Breast epithelium (tissue), 4 donors: ENCODE results near the gene ADCYAP1R1. TPM values are rescaled to one million over a fixed set of nuclear protein-coding genes. Genes with fewer than 3 reads are reported as not detected.

ENCODE experiments used
- DNase-seq, 2 donors: peaks; one replicate each; pipeline ENCODE4 v3.0.0-alpha.2; 2019; ENCODE audit warnings: low spot score in 2 of 2
- H3K27ac ChIP-seq, 2 donors: fragments of 200-600 bp; sonication (generic) in 1 of 2; one replicate each; pipeline ENCODE4 v1.5.1; 2016 to 2019; ENCODE audit warnings: mild to moderate bottlenecking in 1 of 2
- H3K27me3 ChIP-seq, 2 donors: fragments of 200-600 bp; sonication (generic) in 1 of 2; one replicate each; pipeline versions ENCODE4 v1.5.1 to v1.6.0; 2017 to 2019; ENCODE audit warnings: control low read depth in 1 of 2, mild to moderate bottlenecking in 1 of 2
- H3K36me3 ChIP-seq: fragments of 200-600 bp; one replicate; pipeline ENCODE4 v1.5.1; 2019
- H3K4me1 ChIP-seq, 2 donors: fragments of 200-600 bp; sonication (generic); one replicate each; pipeline ENCODE4 v1.5.1; 2016 to 2019; ENCODE audit warnings: control low read depth in 1 of 2
- H3K4me3 ChIP-seq, 3 donors: fragments of 200-600 bp; sonication (generic); 1 replicate in 2 of 3; 2 replicates in 1 of 3; pipeline ENCODE4 v1.5.1; 2016 to 2019; ENCODE audit warnings: mild to moderate bottlenecking in 3 of 3, moderate library complexity in 2 of 3
- H3K9me3 ChIP-seq, 2 donors: fragments of 200-600 bp; sonication (generic) in 1 of 2; one replicate each; pipeline ENCODE4 v1.5.1; 2016 to 2019; ENCODE audit warnings: control low read depth in 1 of 2
- POLR2A ChIP-seq: fragments of 450-650 bp; IDR thresholded peaks from one replicate; pipeline ENCODE4 v1.6.1; 2016; ENCODE audit warnings: antibody characterized with exemption, mild to moderate bottlenecking, moderate library complexity
- POLR2AphosphoS5 ChIP-seq, 3 donors: sonication (generic); formaldehyde crosslinking; IDR thresholded peaks; one replicate each; pipeline ENCODE4 v1.6.1; 2017; ENCODE audit warnings: antibody characterized with exemption in 3 of 3
- intact Hi-C: fragments of 100-400 bp; cut with DNase I; formaldehyde crosslinking; loops from one replicate; pipeline ENCODE4 v1.15.1; 2023; ENCODE audit warnings: low total_unique reads
- total RNA-seq, 3 donors: library from RNA; depleted of rRNA; stranded (reverse); fragments of >200 nt; gene quantifications; one replicate each; pipeline ENCODE4 v1.1.0, GENCODE V29; 2016
- TF ChIP-seq, protein P1 (sequence below), 3 donors: fragments of 450-650 bp; IDR thresholded peaks; one replicate each; pipeline ENCODE4 v1.5.1; 2016 to 2017; ENCODE audit warnings: antibody characterized with exemption in 3 of 3, mild to moderate bottlenecking in 3 of 3, moderate library complexity in 3 of 3

Gene ADCYAP1R1
- total RNA-seq, 3 donors from 2014 or later: 2.6 to 19.7 (median 4.1) TPM

DNA sequence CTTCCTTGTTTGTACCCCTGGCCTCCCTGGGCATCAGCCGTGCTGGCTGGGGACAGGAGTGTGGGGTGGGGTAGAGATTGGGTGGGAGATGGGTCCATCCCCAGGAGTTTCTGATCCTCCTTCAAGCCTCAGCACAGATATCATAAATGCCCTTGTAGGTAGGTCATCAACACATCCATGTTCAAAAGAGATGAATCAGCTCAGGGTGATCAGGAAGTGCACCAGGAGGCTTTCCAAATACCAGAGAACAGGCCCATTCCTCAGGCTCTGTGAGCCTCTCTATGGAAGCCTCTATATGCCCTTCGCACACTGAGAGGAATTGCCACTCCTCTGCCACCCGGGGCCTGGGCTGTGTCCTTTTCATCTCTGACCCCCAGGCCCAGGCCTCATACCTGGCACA, 31.9 kb upstream of the ADCYAP1R1 start:
- intact Hi-C loops: no loop called here
- DNase-seq: no peak
- Histone ChIP-seq H3K27ac (no peak overlapping the region), H3K27me3 (no peaks in the 10 kb centered on the region), H3K4me3 (no peak overlapping the region), H3K9me3 (no peaks in the 10 kb centered on the region), H3K36me3 (no peaks in the 10 kb centered on the region), H3K4me1 (no peaks in the 10 kb centered on the region)
- no peak for TF ChIP-seq POLR2AphosphoS5 (IDR thresholded peaks at IDR 0.05)
- TF ChIP-seq, protein P1, sequence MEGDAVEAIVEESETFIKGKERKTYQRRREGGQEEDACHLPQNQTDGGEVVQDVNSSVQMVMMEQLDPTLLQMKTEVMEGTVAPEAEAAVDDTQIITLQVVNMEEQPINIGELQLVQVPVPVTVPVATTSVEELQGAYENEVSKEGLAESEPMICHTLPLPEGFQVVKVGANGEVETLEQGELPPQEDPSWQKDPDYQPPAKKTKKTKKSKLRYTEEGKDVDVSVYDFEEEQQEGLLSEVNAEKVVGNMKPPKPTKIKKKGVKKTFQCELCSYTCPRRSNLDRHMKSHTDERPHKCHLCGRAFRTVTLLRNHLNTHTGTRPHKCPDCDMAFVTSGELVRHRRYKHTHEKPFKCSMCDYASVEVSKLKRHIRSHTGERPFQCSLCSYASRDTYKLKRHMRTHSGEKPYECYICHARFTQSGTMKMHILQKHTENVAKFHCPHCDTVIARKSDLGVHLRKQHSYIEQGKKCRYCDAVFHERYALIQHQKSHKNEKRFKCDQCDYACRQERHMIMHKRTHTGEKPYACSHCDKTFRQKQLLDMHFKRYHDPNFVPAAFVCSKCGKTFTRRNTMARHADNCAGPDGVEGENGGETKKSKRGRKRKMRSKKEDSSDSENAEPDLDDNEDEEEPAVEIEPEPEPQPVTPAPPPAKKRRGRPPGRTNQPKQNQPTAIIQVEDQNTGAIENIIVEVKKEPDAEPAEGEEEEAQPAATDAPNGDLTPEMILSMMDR (IDR thresholded peaks at IDR 0.05): no peak
- TF ChIP-seq POLR2A: no peak

DNA sequence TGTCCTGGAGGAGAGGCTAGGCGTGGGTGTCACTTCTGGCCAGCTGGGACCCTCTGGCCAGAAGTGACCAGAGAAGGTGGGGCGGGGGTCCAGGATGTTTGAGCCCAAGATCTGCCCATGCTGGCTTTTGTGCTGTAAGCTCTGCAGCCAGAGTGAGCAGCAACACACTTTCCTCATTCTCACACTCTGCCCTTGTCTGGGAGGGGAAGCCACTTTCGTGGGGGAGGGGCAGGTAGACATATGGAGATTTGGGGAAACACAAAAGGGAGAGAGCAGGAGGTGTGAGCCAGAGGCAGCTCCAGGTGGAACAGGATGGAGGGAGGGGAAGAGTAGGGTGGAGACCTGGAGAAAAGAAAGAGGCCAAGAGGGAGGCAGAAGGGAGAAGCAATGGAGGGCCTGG, 31.5 kb upstream of the ADCYAP1R1 start:
- Histone ChIP-seq H3K36me3 (no peaks in the 10 kb centered on the region), H3K9me3 (no peaks in the 10 kb centered on the region), H3K4me3 (no peak overlapping the region), H3K27me3 (no peaks in the 10 kb centered on the region), H3K4me1 (no peaks in the 10 kb centered on the region), H3K27ac (no peak overlapping the region)
- intact Hi-C loops: no loop called here
- TF ChIP-seq, protein P1 (IDR thresholded peaks at IDR 0.05): no peak
- TF ChIP-seq POLR2AphosphoS5 (IDR thresholded peaks at IDR 0.05): no peak
- TF ChIP-seq POLR2A: no peak
- DNase-seq: no peak

DNA sequence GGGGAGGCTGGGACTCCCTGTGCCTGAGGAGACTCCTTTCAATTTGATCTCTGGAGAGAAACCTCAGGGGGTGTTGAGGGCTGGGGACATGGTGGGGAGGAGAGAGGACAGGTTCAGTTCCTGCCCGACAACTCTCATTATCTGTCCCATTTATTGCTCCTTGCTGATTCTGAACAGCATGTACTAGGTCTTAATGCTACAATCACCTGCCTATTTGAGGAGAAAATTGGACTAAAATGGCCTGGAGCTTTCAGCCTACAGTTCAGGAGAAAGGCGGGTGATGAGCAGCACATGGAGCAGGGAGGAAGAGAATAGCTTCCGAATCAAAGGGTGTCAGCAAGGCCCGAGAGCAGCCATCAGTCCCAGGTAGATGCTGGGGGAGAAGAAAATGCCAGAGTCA, 30.0 kb upstream of the ADCYAP1R1 start:
- no peaks in the 10 kb centered on the region for H3K27me3 ChIP-seq
- H3K4me1 ChIP-seq: no peaks in the 10 kb centered on the region
- intact Hi-C loops: no loop called here
- TF ChIP-seq, protein P1 (IDR thresholded peaks at IDR 0.05): no peak
- TF ChIP-seq POLR2A (no peak), POLR2AphosphoS5 (IDR thresholded peaks at IDR 0.05) (no peak)
- H3K27ac ChIP-seq: no peak overlapping the region
- H3K4me3 ChIP-seq: no peak overlapping the region
- H3K36me3 ChIP-seq: no peaks in the 10 kb centered on the region
- no peaks in the 10 kb centered on the region for H3K9me3 ChIP-seq
- no peak for DNase-seq

DNA sequence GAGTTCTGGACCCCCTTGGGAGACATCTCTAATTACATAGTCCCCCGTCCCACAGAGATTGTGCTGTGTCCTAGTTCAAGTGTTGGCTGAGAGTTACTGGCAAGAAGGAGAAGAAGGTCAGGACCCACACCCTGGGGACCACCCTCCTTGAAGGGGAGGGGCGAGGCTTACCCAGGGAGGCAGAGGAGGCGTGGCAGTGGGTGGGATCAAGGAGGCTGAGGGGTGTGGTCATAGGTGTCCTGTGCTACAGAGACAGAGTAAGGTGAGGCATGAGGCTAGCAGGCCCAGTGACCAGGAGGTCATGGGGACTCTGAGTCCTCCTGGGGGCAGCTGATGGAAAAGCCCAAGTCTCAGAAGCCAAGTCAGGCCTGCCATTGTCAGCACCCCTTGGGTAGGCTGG, 29.4 kb upstream of the ADCYAP1R1 start:
- H3K4me1 ChIP-seq: no peaks in the 10 kb centered on the region
- no peaks in the 10 kb centered on the region for H3K9me3 ChIP-seq
- TF ChIP-seq POLR2AphosphoS5 (IDR thresholded peaks at IDR 0.05): no peak
- DNase-seq: no peak
- H3K36me3 ChIP-seq: no peaks in the 10 kb centered on the region
- intact Hi-C loops: no loop called here
- no peak overlapping the region for H3K27ac ChIP-seq
- H3K27me3 ChIP-seq: no peaks in the 10 kb centered on the region
- H3K4me3 ChIP-seq: no peak overlapping the region

DNA sequence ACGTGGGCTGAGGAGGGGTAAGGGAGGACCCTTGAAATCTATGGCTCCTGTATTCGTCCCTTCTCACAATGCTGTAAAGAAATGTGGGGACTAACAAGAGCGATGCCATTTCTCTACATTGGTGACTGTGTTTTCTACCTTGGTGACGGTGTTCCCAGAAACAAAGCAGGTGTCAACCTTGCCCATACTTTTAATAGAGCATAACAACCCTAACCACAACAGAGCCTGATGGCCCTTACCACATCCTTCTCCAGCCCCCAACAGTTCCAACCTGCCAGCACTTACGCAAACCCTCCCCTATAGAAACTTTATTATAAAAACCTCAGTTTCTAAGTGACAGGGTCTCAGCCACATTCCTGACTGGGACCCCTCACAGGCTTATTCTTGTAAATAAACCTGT, 28.2 kb upstream of the ADCYAP1R1 start:
- no peaks in the 10 kb centered on the region for H3K9me3 ChIP-seq
- H3K36me3 ChIP-seq: no peaks in the 10 kb centered on the region
- no peaks in the 10 kb centered on the region for H3K4me1 ChIP-seq
- no peaks in the 10 kb centered on the region for H3K27me3 ChIP-seq
- no peak for TF ChIP-seq POLR2AphosphoS5 (IDR thresholded peaks at IDR 0.05)
- TF ChIP-seq POLR2A: no peak
- TF ChIP-seq, protein P1 (IDR thresholded peaks at IDR 0.05): no peak
- intact Hi-C loops: no loop called here
- no peak for DNase-seq
- no peak overlapping the region for H3K27ac ChIP-seq
- H3K4me3 ChIP-seq: no peak overlapping the region
